Measurements from ENCODE around the gene RTRAF. TPM values are rescaled to one million over a fixed set of nuclear protein-coding genes. Genes with fewer than 3 reads are reported as not detected.

Gene RTRAF
- total RNA-seq, 4 donors from 2014 or later, result 68.6 to 91.2 (median 78.4) TPM

DNA sequence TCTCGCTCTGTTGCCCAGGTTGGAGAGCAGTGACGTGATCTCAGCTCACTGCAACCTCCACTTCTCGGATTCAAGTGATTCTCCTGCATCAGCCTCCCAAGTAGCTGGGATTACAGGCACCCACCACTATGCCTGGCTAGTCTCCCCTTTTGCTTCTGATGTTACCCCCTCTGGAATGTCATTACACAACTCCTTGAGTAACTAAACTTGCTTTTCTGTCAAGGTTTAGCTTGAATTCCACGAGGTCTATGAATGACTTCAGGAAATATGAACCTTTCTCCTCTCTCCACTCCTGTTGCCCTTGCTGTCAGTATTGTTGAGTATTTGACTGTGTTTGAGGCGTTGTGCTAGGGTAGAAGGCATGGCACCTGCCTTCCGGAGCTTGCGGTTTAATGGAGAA lies 16.8 kb upstream of the RTRAF start:
- no peaks in the 10 kb centered on the region for H3K9me3 ChIP-seq
- no peaks in the 10 kb centered on the region for H3K27me3 ChIP-seq
- no peaks in the 10 kb centered on the region for H3K36me3 ChIP-seq
- no peak for DNase-seq
- in situ Hi-C loops (cut with MboI; ENCODE audit: low sequenced_read_pairs in 4 of 4) (no loop called here), intact Hi-C loops (cut with DNase I; ENCODE audit: low total_unique reads) (no loop called here)
- H3K4me3 ChIP-seq, result no peak overlapping the region
- no peaks in the 10 kb centered on the region for H3K4me1 ChIP-seq
- no peak overlapping the region for H3K27ac ChIP-seq
- TF ChIP-seq, protein P1, sequence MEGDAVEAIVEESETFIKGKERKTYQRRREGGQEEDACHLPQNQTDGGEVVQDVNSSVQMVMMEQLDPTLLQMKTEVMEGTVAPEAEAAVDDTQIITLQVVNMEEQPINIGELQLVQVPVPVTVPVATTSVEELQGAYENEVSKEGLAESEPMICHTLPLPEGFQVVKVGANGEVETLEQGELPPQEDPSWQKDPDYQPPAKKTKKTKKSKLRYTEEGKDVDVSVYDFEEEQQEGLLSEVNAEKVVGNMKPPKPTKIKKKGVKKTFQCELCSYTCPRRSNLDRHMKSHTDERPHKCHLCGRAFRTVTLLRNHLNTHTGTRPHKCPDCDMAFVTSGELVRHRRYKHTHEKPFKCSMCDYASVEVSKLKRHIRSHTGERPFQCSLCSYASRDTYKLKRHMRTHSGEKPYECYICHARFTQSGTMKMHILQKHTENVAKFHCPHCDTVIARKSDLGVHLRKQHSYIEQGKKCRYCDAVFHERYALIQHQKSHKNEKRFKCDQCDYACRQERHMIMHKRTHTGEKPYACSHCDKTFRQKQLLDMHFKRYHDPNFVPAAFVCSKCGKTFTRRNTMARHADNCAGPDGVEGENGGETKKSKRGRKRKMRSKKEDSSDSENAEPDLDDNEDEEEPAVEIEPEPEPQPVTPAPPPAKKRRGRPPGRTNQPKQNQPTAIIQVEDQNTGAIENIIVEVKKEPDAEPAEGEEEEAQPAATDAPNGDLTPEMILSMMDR (IDR thresholded peaks at IDR 0.05 in 4 of 5, conservative IDR thresholded peaks at IDR 0.05 in 1 of 5), result no peak
- no peak for ATAC-seq

- intact Hi-C loops (cut with DNase I; ENCODE audit: low total_unique reads) (no loop called here), in situ Hi-C loops (cut with MboI; ENCODE audit: low sequenced_read_pairs in 4 of 4) (loop anchor here in 3 of 4 donors (25.0 kb wide), 1 partner anchor 690 kb away; no protein-coding TSS in a partner anchor)
- Histone ChIP-seq H3K4me1 (peaks cover 0 to 5% of the 10 kb centered on the region in 2 donors), H3K27me3 (no peaks in the 10 kb centered on the region), H3K4me3 (no peak overlapping the region), H3K9me3 (no peaks in the 10 kb centered on the region), H3K27ac (no peak overlapping the region), H3K36me3 (no peaks in the 10 kb centered on the region)
- no peak for ATAC-seq
- DNase-seq, result no peak
- no peak for TF ChIP-seq POLR2A (IDR thresholded peaks at IDR 0.05)
- TF ChIP-seq, protein P1 (IDR thresholded peaks at IDR 0.05 in 4 of 5, conservative IDR thresholded peaks at IDR 0.05 in 1 of 5), result no peak
Measured at GRCh38 chr14:51977075-51977474, 12.3 kb upstream of the RTRAF start.

- no peak for DNase-seq
- H3K27ac ChIP-seq, result no peak overlapping the region
- peaks cover 0 to 5% of the 10 kb centered on the region in 2 donors for H3K4me1 ChIP-seq
- H3K9me3 ChIP-seq, result no peaks in the 10 kb centered on the region
- TF ChIP-seq, protein P1 (IDR thresholded peaks at IDR 0.05 in 4 of 5, conservative IDR thresholded peaks at IDR 0.05 in 1 of 5), result no peak
- no peak for TF ChIP-seq POLR2A (IDR thresholded peaks at IDR 0.05)
- in situ Hi-C loops (cut with MboI; ENCODE audit: low sequenced_read_pairs in 4 of 4) (loop anchor here in 3 of 4 donors (25.0 kb wide), 1 partner anchor 691 kb away; no protein-coding TSS in a partner anchor), intact Hi-C loops (cut with DNase I; ENCODE audit: low total_unique reads) (no loop called here)
- no peaks in the 10 kb centered on the region for H3K27me3 ChIP-seq
- peak in 1 of 2 donors; percentile 14 for ATAC-seq
- H3K4me3 ChIP-seq, result no peak overlapping the region
- H3K36me3 ChIP-seq, result no peaks in the 10 kb centered on the region
Measured at GRCh38 chr14:51978681-51979085, 10.7 kb upstream of the RTRAF start.

- intact Hi-C loops (cut with DNase I; ENCODE audit: low total_unique reads) (no loop called here), in situ Hi-C loops (cut with MboI; ENCODE audit: low sequenced_read_pairs in 4 of 4) (loop anchor here in 3 of 4 donors (25.0 kb wide), 1 partner anchor 692 kb away; no protein-coding TSS in a partner anchor)
- peak in 1 of 2 donors; percentile 74 for ATAC-seq
- Histone ChIP-seq H3K27me3 (no peaks in the 10 kb centered on the region), H3K4me1 (peaks cover 0 to 5% of the 10 kb centered on the region in 2 donors), H3K27ac (no peak overlapping the region), H3K9me3 (no peaks in the 10 kb centered on the region), H3K4me3 (no peak overlapping the region), H3K36me3 (no peaks in the 10 kb centered on the region)
- TF ChIP-seq POLR2A (IDR thresholded peaks at IDR 0.05), result no peak
- TF ChIP-seq, protein P1 (IDR thresholded peaks at IDR 0.05 in 4 of 5, conservative IDR thresholded peaks at IDR 0.05 in 1 of 5), result peak; percentile 58 to 89 (median 74)
- DNase-seq, result peak; percentile 33 to 54
Measured at GRCh38 chr14:51979088-51979709, 10.1 kb upstream of the RTRAF start.

All from gastrocnemius medialis (tissue), 4 donors.